Neural progenitor cell (in vitro differentiated cells): ENCODE data around the gene ACRBP.

Source experiments
- EZH2 ChIP-seq: fragments of 200-600 bp; sonication (generic); IDR thresholded peaks from 2 replicates; pipeline ENCODE4 v1.6.1; 2017; ENCODE audit warnings: antibody characterized with exemption, mild to moderate bottlenecking, moderate library complexity
- TF ChIP-seq, protein P1 (sequence below): fragments of 200-600 bp; sonication (generic); IDR thresholded peaks from 2 replicates; pipeline ENCODE4 v1.5.1; 2017; ENCODE audit warnings: antibody characterized with exemption, mild to moderate bottlenecking

DNA sequence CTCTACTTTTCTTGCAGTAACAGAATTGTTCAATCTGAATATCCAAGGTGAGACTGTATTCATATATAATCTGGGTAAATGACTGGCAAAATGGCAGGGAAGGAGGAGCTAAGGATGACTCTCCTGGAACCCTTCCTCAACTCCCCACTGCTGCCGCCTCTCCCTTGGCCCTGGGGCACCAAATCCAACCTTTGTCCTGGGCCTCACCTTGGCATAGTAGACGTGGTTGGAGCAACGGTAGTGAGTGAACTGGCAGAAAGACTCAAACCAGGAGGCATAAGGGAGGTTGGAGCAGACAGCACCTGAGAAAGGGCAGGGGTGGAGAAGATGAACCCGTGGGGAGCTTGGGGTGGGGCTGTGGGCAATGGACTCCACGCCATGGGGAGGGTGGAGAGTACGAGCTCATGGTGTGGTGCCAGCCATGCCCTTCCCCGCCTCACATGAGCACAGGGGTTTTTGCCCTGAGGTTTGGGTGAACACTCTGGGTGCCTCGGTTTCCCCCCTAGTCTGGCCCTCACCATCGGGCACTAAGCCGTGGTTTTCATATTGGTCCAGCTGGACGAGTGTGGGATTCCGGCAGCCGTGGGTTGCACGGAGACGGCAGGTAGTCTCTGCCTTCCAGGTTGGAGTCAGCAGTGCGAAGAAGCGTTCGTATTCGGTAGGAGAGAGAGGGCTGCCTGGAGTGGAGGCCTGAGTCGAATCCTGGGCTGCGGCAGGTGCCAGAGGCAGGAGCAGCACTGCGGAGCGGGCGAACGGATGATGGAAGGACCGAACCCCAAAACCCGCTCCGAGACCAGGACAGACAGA lies 753 bp downstream of the ACRBP start:
- TF ChIP-seq, protein P1, sequence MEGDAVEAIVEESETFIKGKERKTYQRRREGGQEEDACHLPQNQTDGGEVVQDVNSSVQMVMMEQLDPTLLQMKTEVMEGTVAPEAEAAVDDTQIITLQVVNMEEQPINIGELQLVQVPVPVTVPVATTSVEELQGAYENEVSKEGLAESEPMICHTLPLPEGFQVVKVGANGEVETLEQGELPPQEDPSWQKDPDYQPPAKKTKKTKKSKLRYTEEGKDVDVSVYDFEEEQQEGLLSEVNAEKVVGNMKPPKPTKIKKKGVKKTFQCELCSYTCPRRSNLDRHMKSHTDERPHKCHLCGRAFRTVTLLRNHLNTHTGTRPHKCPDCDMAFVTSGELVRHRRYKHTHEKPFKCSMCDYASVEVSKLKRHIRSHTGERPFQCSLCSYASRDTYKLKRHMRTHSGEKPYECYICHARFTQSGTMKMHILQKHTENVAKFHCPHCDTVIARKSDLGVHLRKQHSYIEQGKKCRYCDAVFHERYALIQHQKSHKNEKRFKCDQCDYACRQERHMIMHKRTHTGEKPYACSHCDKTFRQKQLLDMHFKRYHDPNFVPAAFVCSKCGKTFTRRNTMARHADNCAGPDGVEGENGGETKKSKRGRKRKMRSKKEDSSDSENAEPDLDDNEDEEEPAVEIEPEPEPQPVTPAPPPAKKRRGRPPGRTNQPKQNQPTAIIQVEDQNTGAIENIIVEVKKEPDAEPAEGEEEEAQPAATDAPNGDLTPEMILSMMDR = no peak
- TF ChIP-seq EZH2 = no peak
